ENCODE data around the gene MEIS1.

MEIS1 gene

DNA sequence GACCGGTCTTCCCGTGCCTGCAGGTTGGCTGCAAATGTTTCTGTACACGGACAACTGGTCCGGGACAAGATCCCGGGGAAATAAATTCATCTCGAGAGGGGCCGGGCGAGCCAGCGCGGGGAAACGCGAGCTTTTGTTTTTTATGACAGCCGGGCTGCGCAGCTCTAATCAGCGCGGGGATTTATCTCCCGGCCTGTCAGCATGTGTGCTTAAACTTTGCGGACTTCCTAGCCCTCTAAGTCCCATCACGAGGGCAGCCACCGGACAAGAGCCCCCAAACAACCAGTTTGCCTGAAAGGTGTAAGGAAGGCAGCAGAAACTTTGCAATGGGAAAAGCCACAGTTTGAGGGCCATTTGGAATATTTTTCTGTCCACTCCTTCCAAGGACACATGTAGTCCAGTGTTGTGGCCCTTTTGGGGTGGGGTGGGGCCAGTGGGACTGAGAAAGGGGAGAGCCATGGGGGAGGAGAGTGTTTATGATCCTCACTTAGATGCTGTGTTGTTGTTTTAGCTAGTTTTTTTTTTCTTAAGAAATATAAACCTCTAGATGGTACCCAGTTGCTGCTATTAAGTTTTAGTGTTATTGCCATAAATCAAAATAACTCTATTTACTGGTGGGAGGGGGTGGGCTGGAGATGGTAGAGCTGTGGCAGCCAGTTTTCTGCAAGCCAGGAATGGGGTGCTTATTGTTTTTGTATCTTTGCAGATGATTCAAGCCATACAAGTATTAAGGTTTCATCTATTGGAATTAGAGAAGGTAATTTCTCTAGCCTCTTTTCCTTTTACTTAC is 6.0 kb downstream of the MEIS1 start:
- FAIRE-seq (no peak), DNase-seq (ENCODE audit: insufficient read length) (no peak)
- TF ChIP-seq TAF1 (IDR thresholded peaks at IDR 0.05; ENCODE audit: borderline replicate concordance, low read depth, low read length) (no peak), POLR2AphosphoS5 (IDR thresholded peaks at IDR 0.05; ENCODE audit: low read depth, low read length) (no peak), POLR2A (IDR thresholded peaks at IDR 0.05; ENCODE audit: low read depth, low read length) (no peak)

DNA sequence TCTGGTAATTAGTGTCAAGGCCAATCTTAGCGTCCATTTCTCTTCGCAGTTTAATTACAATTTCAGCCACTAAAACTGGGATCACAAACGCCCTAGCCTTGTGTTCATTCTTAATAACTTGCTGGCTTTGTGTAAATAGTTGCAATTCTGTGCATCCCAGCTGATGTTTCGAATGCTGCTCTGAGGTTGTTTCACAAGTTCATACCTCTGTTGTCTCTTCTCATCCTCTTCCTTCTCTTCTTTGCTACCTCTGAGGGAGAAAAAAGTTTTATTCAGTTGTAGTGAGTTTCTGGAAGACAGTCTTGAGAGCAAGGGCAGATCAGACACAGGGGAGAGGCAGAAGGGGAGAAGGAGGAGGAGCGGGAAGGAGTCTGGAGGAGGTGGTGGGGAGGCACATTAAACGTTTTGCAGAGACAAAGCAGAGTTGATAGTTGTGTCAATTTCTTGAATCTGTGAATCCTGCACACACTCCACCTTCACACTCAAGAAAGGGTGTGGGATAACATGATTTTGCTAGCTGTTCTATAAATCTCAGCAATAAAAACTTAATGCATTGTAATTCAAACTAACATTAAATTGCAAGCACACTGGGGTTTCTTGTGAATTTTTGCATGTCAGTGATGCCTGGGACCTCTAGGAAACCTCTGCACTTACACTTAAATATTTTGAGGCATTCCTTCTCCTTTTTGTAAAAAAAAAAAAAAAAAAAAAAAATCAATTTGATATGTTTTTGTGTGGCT is 6.8 kb downstream of the MEIS1 start:
- DNase-seq (ENCODE audit: insufficient read length) (no peak), FAIRE-seq (no peak)
- TF ChIP-seq POLR2AphosphoS5 (IDR thresholded peaks at IDR 0.05; ENCODE audit: low read depth, low read length) (no peak), TAF1 (IDR thresholded peaks at IDR 0.05; ENCODE audit: borderline replicate concordance, low read depth, low read length) (no peak), POLR2A (IDR thresholded peaks at IDR 0.05; ENCODE audit: low read depth, low read length) (no peak)

DNA sequence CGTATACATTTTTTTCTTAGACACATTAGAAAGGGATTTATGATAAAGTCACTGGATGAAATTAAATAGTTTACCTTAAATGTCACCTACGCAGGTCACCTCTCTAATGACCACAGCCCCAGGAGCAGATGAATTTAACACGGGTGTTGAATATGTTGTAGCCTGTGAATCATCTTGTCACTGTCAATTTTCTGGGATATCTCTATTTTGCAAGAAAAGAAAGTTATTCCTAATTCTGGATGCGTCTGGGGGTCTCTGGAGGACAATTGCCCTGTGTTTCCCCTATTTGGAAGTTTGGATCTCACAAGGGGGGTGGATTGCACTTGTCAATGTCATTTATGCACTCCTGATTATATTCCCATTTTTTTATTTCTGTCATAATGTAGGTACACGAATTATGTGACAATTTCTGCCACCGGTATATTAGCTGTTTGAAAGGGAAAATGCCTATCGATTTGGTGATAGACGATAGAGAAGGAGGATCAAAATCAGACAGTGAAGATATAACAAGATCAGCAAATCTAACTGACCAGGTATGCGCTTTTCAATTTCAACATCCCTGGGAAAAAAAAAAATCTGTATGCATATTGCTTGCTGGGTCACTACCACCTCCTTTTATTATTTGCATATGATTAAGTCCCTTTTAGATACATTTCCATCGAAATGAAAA is 7.7 kb downstream of the MEIS1 start:
- TF ChIP-seq POLR2AphosphoS5 (IDR thresholded peaks at IDR 0.05; ENCODE audit: low read depth, low read length) = no peak
- no peak for TF ChIP-seq TAF1 (IDR thresholded peaks at IDR 0.05; ENCODE audit: borderline replicate concordance, low read depth, low read length)
- TF ChIP-seq POLR2A (IDR thresholded peaks at IDR 0.05; ENCODE audit: low read depth, low read length) = no peak
- FAIRE-seq (no peak), DNase-seq (ENCODE audit: insufficient read length) (no peak)

DNA sequence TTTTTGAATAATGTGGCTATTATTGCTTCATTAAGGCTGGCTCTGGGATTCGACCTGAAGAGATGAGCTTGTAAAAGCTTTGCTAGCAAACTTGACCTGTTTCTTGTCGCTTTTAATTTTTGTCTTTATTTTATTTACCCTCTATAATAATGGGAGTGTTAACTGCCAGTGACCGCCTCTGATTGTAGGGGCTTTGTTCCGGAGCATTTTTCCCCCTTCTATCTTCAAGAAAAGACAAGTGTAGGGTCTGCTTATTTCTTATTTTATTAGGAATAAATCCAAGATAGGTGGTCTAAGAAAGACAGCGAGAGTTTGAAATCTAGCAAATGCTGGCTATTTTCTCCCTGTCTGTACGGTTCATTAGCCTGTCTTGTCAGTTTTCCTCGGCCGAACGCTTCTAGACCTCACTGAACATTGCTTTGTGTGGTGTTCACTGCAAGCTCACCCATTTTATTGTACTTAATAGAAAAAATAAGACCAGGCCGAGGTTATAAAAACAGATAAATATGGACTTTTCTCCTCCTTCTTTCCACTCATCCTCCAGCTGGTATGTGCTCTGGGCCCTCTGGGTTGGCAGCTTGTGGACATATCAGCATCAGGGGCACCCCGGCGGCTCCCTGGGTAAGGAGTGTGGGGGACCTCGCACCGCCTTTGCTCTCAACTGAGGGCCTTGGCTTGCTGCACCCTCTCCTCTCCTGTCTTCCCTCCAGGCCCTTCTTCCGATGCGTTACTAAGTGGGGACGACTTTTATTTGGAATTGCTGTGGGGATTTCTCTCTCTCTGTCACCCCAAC is 8.5 kb downstream of the MEIS1 start:
- FAIRE-seq (no peak), DNase-seq (ENCODE audit: insufficient read length) (no peak)
- TF ChIP-seq POLR2AphosphoS5 (IDR thresholded peaks at IDR 0.05; ENCODE audit: low read depth, low read length) (no peak), POLR2A (IDR thresholded peaks at IDR 0.05; ENCODE audit: low read depth, low read length) (no peak), TAF1 (IDR thresholded peaks at IDR 0.05; ENCODE audit: borderline replicate concordance, low read depth, low read length) (no peak)

DNA sequence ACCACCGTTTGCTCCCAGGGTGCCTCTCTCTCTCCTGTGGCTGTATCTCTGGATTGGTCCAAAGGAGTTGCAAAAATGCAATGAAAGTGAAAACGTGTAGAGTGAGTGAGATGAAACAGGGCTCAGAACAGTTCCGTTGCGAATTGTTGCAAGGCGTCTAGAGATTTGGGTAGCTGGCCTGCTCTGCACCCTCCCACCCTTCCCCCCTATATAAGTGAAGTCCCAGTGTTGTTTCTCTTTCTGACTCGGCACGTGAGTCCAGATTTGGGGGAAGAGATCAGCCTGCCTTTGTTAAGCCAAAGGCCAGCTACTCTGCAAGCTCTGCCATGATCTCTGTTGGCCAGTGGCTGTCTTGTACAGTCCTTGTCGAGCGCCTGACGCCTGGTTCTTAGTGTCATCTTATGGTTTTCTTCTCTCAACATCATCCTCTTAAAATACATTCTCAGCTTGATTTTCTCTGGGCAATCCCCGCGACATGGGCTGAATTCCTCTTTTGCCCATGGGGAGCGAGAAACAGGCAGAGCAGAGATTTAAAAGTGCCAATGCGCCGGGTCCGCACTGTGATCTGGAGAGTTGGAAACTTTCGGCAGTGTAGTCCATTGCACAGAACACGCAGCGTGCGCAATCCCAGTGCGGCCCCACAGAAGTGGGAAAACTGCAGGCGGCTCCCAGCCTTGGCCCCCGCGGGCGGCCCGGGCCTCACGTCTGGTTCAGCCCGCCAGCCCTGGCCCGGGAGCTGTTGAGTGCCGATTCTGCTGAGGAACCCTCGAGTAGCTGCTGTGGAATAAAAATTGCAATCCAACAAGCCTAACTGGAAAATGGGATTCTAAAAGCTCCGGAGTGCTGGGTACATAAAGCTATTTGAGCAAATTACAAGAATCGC is 9.3 kb downstream of the MEIS1 start:
- no peak for FAIRE-seq
- DNase-seq (ENCODE audit: insufficient read length) = no peak
- no peak for TF ChIP-seq TAF1 (IDR thresholded peaks at IDR 0.05; ENCODE audit: borderline replicate concordance, low read depth, low read length)
- no peak for TF ChIP-seq POLR2AphosphoS5 (IDR thresholded peaks at IDR 0.05; ENCODE audit: low read depth, low read length)
- TF ChIP-seq POLR2A (IDR thresholded peaks at IDR 0.05; ENCODE audit: low read depth, low read length) = no peak

DNA sequence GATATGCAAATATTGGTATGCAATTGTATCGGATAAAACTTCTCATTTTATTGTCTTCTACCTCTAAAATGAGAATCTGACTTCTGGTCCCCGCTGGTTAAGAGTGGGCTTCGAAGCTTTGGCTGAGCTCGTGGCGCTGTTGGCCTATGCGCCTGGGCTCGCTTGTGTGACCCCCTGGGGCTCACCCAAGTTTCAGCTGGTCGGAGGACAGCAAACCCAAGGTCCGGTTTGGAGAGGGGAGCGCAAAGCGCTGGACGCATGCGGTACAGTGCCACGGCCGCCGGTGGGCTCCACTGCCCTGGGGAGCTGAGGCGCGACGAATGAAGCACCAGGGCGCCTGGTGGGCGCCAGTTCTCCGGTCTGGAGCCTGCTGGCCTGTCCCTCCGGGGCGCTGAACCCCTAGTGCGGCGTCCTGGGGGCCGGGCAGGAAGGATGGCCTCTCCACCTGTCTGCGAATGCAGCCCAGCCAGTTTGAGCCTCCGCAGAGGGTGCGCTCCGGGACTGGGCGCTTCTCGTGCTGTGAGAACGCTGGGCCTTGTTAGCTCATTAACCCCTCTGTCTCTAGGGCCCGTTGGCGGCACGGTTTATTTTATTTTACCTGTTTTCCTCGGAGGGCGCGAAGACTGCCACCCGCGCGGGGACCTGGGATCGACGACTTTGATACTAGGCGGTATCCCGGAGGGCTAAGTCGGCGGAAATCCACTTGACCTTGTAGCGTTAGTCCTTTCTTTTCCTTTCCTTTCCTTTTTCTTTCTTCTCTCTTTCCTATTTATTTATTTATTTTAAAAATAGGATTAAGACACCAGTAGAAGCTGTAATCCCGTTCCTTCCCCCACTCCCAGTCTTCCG is 10.4 kb downstream of the MEIS1 start:
- TF ChIP-seq POLR2A (IDR thresholded peaks at IDR 0.05; ENCODE audit: low read depth, low read length) (no peak), TAF1 (IDR thresholded peaks at IDR 0.05; ENCODE audit: borderline replicate concordance, low read depth, low read length) (no peak), POLR2AphosphoS5 (IDR thresholded peaks at IDR 0.05; ENCODE audit: low read depth, low read length) (no peak)
- FAIRE-seq (no peak), DNase-seq (ENCODE audit: insufficient read length) (no peak)

DNA sequence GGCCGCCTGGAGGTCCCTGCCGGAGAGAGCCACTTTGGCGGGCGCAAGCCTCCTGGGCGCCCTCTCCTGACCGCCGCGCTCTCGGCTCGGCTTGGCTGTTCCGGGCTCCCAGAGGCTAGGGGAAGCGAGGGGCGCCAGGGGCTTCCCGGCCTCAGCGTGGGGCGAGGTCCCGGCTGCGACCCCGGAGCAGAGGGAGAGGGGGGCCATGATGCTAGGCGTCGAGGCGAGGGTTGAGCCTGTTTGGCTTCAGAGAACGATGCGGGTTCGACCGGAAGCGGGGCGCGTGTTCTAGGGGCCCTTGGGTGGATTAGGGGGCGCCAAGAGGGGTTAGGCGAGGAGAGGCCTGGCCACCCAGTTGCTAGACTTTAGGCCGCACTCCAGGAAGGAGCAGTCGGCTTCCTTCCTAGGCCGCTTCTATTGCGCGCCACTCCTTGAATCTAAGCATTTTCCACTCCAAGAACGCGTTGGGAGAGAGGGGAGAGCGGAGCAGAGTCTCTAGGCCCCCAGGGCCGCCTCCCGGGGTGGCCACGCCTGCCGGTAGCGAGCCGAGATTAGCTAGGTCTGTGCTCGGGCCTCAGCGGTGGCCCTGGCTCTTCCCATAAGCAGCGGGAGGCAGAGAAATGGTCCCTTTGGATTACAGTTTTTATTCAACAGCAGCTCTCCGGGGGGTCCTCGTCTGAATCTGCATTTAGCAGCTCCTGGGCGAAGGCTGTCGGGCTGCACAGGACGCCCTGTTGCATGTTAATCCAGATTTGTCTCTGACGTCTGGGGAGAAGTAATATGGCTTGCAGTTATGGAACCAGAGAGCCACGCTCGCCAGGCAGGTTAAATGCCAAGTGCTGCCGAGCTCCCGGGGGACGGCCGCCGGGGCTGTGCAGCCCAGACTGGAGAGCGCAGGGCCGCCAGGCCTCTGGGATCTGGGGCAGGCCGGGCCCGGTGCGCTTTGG is 11.3 kb downstream of the MEIS1 start:
- no peak for FAIRE-seq
- DNase-seq (ENCODE audit: insufficient read length) = no peak
- TF ChIP-seq POLR2A (IDR thresholded peaks at IDR 0.05; ENCODE audit: low read depth, low read length) = no peak
- no peak for TF ChIP-seq POLR2AphosphoS5 (IDR thresholded peaks at IDR 0.05; ENCODE audit: low read depth, low read length)
- TF ChIP-seq TAF1 (IDR thresholded peaks at IDR 0.05; ENCODE audit: borderline replicate concordance, low read depth, low read length) = no peak

DNA sequence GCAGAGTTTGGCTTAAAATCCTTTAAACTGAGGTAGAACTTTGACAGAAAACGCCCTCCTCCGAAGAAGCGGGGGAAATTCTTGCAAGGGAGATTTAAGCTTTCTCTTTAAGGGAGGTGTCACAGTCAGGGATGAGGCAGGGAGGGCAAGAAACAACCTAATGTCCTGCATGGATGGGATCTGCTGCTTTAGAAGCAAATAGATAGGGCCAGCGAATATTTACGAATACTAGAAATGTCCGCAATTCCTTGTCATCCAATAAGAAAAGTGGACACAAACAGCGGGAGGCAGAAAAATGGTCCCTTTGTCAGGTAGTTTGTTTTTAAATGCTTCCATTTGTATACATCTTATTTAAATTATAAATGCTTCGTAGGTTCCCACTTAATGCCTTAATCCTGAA is 12.0 kb downstream of the MEIS1 start:
- FAIRE-seq (no peak), DNase-seq (ENCODE audit: insufficient read length) (no peak)
- TF ChIP-seq TAF1 (IDR thresholded peaks at IDR 0.05; ENCODE audit: borderline replicate concordance, low read depth, low read length) = no peak
- no peak for TF ChIP-seq POLR2A (IDR thresholded peaks at IDR 0.05; ENCODE audit: low read depth, low read length)
- no peak for TF ChIP-seq POLR2AphosphoS5 (IDR thresholded peaks at IDR 0.05; ENCODE audit: low read depth, low read length)

DNA sequence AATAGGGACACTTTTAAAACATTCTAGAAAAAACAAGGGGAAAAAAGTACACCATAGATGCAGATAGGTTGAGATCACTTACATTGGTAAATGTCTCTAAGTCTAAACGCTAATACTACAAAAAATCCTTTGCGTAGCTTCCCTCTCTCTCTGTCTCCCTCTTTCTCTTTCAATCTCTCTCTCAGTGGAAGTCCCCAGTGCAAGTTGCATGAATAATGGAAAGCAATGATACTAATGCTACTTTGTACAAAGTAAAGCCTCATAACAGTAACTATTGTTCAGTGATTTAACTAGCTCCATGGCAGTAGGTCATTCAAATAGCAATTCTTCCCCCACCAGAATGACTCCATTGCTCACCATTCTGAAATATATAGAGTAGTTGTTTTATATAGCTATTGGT is 12.8 kb downstream of the MEIS1 start:
- DNase-seq (ENCODE audit: insufficient read length) (no peak), FAIRE-seq (no peak)
- TF ChIP-seq POLR2AphosphoS5 (IDR thresholded peaks at IDR 0.05; ENCODE audit: low read depth, low read length) (no peak), TAF1 (IDR thresholded peaks at IDR 0.05; ENCODE audit: borderline replicate concordance, low read depth, low read length) (no peak), POLR2A (IDR thresholded peaks at IDR 0.05; ENCODE audit: low read depth, low read length) (no peak)

All from GM12892 (cell line).